Activated CD4-positive, alpha-beta T cell treated with anti-CD3 and anti-CD28 coated beads, Interleukin-2, amount 10 ng/mL, durations not matched to agents 24 days and 14 days (primary cell): ENCODE measurements around the gene APOBEC3G. TPM values are rescaled to one million over a fixed set of nuclear protein-coding genes. Genes with fewer than 3 reads are reported as not detected.
A peak's percentile ranks its signal among the peaks of the same experiment; 100 is the strongest.

Experiments used
- DNase-seq: peaks from one replicate; pipeline ENCODE4 v3.0.0; 2022
- H3K27ac Mint-ChIP-seq: one replicate; pipeline ENCODE4 v1.8.0; 2022; ENCODE audit warnings: mild to moderate bottlenecking, mixed read lengths
- H3K27me3 Mint-ChIP-seq: one replicate; pipeline ENCODE4 v1.8.0; 2022; ENCODE audit warnings: mixed read lengths
- H3K36me3 Mint-ChIP-seq: one replicate; pipeline ENCODE4 v1.8.0; 2022; ENCODE audit warnings: low read depth, mild to moderate bottlenecking, mixed read lengths
- H3K4me1 Mint-ChIP-seq: one replicate; pipeline ENCODE4 v1.8.0; 2021; ENCODE audit warnings: mixed read lengths
- H3K4me3 Mint-ChIP-seq: one replicate; pipeline ENCODE4 v1.8.0; 2022; ENCODE audit warnings: mild to moderate bottlenecking, moderate library complexity, mixed read lengths
- H3K9me3 Mint-ChIP-seq: one replicate; pipeline ENCODE4 v1.8.0; 2021; ENCODE audit warnings: mixed read lengths
- intact Hi-C: fragments of 100-400 bp; cut with micrococcal nuclease; formaldehyde crosslinking; loops from one replicate; pipeline ENCODE4 v1.15.1; 2023
- total RNA-seq: library from RNA; stranded (reverse); gene quantifications from 2 replicates; pipeline ENCODE4 v1.2.3, GENCODE V29; 2022

APOBEC3G gene
- total RNA-seq, 1 donor from 2014 or later: 48.5 TPM

GRCh38 chr22:39130152-39130704 is 53.2 kb downstream of the APOBEC3G start:
- peaks cover 2% of the 10 kb centered on the region for H3K4me1 Mint-ChIP-seq
- no peak for DNase-seq
- no peaks in the 10 kb centered on the region for H3K36me3 Mint-ChIP-seq
- H3K27ac Mint-ChIP-seq: no peak overlapping the region
- intact Hi-C loops: no loop called here
- no peak overlapping the region for H3K4me3 Mint-ChIP-seq
- no peaks in the 10 kb centered on the region for H3K27me3 Mint-ChIP-seq
- H3K9me3 Mint-ChIP-seq: no peaks in the 10 kb centered on the region

DNA sequence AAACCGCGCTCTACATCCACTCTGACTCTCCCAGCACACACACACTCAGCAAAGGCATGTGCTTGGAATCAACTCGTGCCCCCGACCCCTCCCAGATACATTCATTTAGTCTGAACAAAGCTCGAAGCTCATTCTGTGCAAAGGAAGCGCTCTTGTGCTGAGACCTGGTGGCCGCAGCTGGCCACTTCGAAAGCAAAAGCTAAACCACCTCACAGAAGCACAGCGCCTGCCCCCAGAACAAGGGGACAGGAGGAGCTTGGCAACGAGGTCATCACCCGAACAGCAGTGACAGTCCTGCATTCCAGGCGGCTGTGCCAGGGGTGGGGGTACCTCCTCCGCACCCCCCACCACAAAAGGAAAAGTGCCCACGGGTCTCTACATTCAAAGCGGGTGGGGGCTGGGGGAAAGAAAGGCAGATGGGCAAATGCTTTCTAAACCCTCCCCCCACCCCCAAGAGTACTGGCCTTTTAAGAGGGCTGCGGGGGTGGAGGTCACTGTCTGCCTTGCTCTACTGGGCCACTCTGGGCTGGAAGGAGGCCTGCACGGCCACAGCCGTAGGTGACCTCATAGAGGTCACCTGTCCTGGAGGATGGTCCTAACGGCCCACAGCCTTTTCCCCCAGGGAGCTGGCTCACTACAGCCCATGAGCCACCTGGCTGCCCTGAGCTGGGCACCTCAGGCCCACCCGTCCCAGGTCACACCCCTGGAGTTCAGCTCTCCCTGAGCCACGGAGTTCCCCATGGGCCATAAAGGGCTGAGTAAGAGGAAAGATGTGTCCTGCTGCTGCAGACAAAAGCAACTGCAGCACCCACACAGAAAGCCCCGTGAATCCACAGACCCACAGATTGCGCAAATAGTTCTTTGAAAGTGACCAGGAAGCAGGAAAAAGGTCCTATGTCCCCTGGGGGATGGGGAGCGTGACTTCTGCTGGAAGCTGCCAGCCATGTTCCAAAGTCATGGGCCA is 54.1 kb downstream of the APOBEC3G start:
- no peak for DNase-seq
- no peak overlapping the region for H3K4me3 Mint-ChIP-seq
- H3K27ac Mint-ChIP-seq: no peak overlapping the region
- H3K27me3 Mint-ChIP-seq: no peaks in the 10 kb centered on the region
- peaks cover 2% of the 10 kb centered on the region for H3K4me1 Mint-ChIP-seq
- intact Hi-C loops: no loop called here
- H3K36me3 Mint-ChIP-seq: no peaks in the 10 kb centered on the region
- H3K9me3 Mint-ChIP-seq: no peaks in the 10 kb centered on the region

DNA sequence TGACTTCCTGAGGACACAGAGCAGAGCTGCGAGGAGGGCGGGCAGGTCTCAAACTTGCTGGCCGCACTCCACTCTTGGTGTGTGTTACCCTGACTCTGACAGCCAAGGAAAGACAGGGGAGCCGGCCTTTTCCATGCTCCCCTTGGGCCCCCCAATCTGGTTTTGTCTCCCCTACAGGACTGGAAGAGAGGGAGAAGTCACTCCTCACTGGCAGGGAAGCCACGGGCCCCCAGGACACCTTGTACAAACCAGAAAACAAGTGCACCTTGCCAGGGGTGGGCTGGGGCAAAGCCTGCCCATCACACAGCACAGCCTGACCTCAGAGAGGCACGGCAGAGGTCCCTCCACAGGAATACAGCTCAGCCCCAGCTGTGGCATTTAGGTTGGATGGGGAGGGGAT is 55.2 kb downstream of the APOBEC3G start:
- Mint-ChIP-seq H3K4me1 (peaks cover 2% of the 10 kb centered on the region), H3K4me3 (no peak overlapping the region), H3K27me3 (no peaks in the 10 kb centered on the region), H3K9me3 (no peaks in the 10 kb centered on the region), H3K36me3 (no peaks in the 10 kb centered on the region), H3K27ac (no peak overlapping the region)
- DNase-seq: no peak
- intact Hi-C loops: no loop called here

DNA sequence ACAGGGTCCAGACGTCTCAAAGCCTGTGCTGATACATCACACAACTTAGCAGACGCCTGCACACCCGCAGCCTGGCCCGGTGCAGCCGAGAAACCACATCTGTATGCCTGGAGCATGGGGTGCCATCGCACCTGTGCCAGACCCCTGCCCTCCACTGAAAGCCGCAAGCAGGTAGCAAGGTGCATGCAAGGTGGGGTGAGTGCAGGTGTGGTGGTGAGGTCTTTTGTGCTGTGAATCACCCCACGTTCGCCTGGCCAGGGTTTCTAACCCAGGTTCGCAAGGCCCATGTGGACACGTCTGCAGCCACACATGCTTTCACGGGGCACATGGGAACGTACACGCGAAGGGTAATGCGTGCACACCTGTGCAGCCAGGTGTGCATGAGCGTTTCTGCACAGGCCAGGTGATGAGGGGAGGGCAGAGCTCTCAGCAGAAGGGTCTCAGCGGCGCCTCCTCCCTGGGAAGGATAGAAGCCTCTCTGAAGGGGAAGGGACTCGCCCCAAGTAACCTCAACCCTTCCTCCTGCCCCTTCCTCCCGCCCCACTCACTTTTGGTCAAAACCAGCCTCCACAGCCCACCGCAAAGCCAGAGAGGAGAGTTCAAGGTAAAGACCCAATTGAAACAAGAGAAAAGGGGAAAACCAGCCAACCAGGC is 55.9 kb downstream of the APOBEC3G start:
- Mint-ChIP-seq H3K4me1 (peaks cover 2% of the 10 kb centered on the region), H3K27ac (no peak overlapping the region), H3K9me3 (no peaks in the 10 kb centered on the region), H3K27me3 (no peaks in the 10 kb centered on the region), H3K4me3 (no peak overlapping the region), H3K36me3 (no peaks in the 10 kb centered on the region)
- no peak for DNase-seq
- intact Hi-C loops: no loop called here

- H3K27me3 Mint-ChIP-seq: no peaks in the 10 kb centered on the region
- no peaks in the 10 kb centered on the region for H3K9me3 Mint-ChIP-seq
- no peak for DNase-seq
- intact Hi-C loops: no loop called here
- no peak overlapping the region for H3K4me3 Mint-ChIP-seq
- H3K36me3 Mint-ChIP-seq: no peaks in the 10 kb centered on the region
- no peak overlapping the region for H3K27ac Mint-ChIP-seq
- H3K4me1 Mint-ChIP-seq: peaks cover 5% of the 10 kb centered on the region
Measured at GRCh38 chr22:39133871-39134270, 56.8 kb downstream of the APOBEC3G start.

DNA sequence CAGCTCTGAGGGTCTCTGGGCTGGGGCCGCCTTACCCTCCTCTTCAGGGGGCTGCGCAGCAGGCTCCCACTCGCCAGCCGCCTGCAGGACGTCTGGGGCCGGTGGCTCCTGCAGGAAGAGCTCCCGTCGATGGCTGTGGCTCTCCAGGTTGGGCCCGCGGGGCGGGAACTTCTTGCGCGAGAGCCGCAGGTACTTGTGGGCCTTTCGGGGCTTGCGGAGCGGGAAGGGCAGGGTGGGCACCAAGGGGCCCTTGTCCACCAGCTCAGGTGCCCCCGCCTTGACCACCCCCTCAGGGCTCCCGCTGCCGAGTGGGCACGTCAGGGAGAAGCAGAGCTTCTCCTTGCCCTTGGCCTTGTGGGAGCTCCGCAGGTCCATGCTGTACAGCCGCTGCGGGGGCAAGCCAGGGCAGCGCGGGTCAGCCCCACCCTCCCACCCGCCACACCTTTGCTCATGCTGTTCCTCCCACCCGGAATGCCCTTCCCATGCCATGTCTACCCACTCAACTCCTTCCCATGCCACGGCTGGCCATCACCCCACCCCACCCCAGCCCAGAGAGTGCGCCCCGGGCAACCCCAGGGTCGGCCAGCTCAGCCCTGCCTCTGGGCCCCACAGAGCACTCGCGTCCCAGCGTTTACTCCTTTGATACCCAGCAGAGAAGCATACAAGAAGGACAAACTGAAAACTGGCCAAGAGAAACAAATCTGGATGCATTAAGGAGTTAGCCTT is 57.5 kb downstream of the APOBEC3G start:
- intact Hi-C loops: no loop called here
- no peaks in the 10 kb centered on the region for H3K36me3 Mint-ChIP-seq
- DNase-seq: no peak
- peaks cover 5% of the 10 kb centered on the region for H3K4me1 Mint-ChIP-seq
- no peak overlapping the region for H3K27ac Mint-ChIP-seq
- H3K4me3 Mint-ChIP-seq: no peak overlapping the region
- H3K9me3 Mint-ChIP-seq: no peaks in the 10 kb centered on the region
- H3K27me3 Mint-ChIP-seq: no peaks in the 10 kb centered on the region

DNA sequence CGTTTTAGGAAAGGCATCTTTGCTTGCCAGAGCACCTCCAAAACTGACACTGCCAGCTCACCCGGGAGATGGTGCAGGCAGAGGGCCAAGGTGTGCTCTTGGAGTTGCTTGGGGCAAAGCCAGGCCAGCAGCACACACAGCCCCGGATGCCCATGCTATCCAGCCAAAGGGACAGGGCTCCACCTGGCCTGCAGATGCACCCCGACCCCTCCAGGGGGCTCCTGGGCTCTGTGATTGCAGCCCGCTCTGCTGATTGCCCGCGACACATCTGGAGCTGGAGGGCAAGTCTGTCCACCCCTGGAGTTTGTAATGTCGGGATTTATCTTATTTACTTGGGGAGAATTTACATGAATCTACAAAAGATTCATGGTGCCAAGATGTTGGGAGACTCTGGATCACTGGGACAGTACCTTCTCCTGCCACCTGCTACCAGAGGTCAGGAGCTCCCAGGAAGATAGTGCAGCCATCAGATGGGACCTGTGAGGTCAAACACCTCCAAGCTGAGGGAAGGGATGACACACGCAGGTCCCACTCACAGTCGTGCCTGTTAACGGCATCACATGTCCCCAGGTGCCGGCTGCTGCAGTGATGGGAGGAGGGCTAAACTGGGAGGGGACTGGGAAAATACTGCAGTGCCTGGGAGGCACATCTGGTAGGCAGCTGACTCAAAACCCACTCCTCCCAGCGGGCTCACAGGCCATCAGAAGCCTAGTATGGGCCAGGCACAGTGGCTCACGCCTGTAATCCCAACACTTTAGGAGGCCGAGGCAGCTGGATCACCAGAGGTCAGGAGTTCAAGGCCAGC is 58.2 kb downstream of the APOBEC3G start:
- Mint-ChIP-seq H3K27me3 (no peaks in the 10 kb centered on the region), H3K27ac (no peak overlapping the region), H3K36me3 (no peaks in the 10 kb centered on the region), H3K4me1 (peaks cover 4% of the 10 kb centered on the region), H3K4me3 (no peak overlapping the region), H3K9me3 (no peaks in the 10 kb centered on the region)
- peak; percentile 78 for DNase-seq
- intact Hi-C loops: no loop called here

GRCh38 chr22:39136317-39136716 is 59.2 kb downstream of the APOBEC3G start:
- no peaks in the 10 kb centered on the region for H3K36me3 Mint-ChIP-seq
- H3K27ac Mint-ChIP-seq: no peak overlapping the region
- no peaks in the 10 kb centered on the region for H3K9me3 Mint-ChIP-seq
- DNase-seq: no peak
- H3K4me3 Mint-ChIP-seq: no peak overlapping the region
- no peaks in the 10 kb centered on the region for H3K27me3 Mint-ChIP-seq
- intact Hi-C loops: no loop called here
- H3K4me1 Mint-ChIP-seq: peaks cover 2% of the 10 kb centered on the region

Other genes starting within 250 kb of the APOBEC3G start
- 0.98 and 1.0 TPM in 2 replicates for gene NPTXR, start 233.2 kb upstream of the APOBEC3G start, total RNA-seq
- 178 and 180 TPM in 2 replicates for gene CBX6, start 205.1 kb upstream of the APOBEC3G start, total RNA-seq
- gene APOBEC3A, start 119.7 kb upstream of the APOBEC3G start, total RNA-seq: not detected in 2 replicates
- 25.4 and 26.1 TPM in 2 replicates for gene APOBEC3B, start 94.9 kb upstream of the APOBEC3G start, total RNA-seq
- gene APOBEC3C, start 63.0 kb upstream of the APOBEC3G start, total RNA-seq: 73.6 and 74.8 TPM in 2 replicates
- gene APOBEC3D, start 56.1 kb upstream of the APOBEC3G start, total RNA-seq: 26.2 and 26.7 TPM in 2 replicates
- gene APOBEC3F, start 36.4 kb upstream of the APOBEC3G start, total RNA-seq: 16.9 and 19.8 TPM in 2 replicates
- gene APOBEC3H, start 20.0 kb downstream of the APOBEC3G start, total RNA-seq: 5.8 and 7.6 TPM in 2 replicates
- gene CBX7, start 75.4 kb downstream of the APOBEC3G start, total RNA-seq: 10.8 and 11.6 TPM in 2 replicates
- gene PDGFB, start 167.7 kb downstream of the APOBEC3G start, total RNA-seq: 2.2 and 2.3 TPM in 2 replicates
- gene RPL3, start 242.3 kb downstream of the APOBEC3G start, total RNA-seq: 2,129 and 2,132 TPM in 2 replicates